ENCODE measurements around the gene NUP85. TPM values are rescaled to one million over a fixed set of nuclear protein-coding genes. Genes with fewer than 3 reads are reported as not detected.

Gene NUP85
- total RNA-seq, 2 donors from 2014 or later = 10.3 to 14.3 TPM

- no peak for DNase-seq (ENCODE audit: low spot score)
Observed at GRCh38 chr17:75208161-75208560, 2.7 kb downstream of the NUP85 start.

GRCh38 chr17:75209061-75209460 is 3.6 kb downstream of the NUP85 start:
- no peak overlapping the region for H3K4me3 ChIP-seq
- H3K27ac ChIP-seq = no peak overlapping the region
- no peaks in the 10 kb centered on the region for H3K9me3 ChIP-seq
- H3K4me1 ChIP-seq = peaks cover 0 to 20% of the 10 kb centered on the region in 2 donors
- TF ChIP-seq CTCF (IDR thresholded peaks at IDR 0.05) = no peak
- H3K27me3 ChIP-seq = no peaks in the 10 kb centered on the region
- H3K36me3 ChIP-seq = peaks cover 33% of the 10 kb centered on the region
- DNase-seq (ENCODE audit: low spot score) = no peak

More at GRCh38 chr17:75208161-75208560, 2.7 kb downstream of the NUP85 start:
- Histone ChIP-seq H3K4me3 (no peak overlapping the region), H3K4me1 (peaks cover 0 to 20% of the 10 kb centered on the region in 2 donors), H3K27me3 (no peaks in the 10 kb centered on the region), H3K9me3 (no peaks in the 10 kb centered on the region), H3K36me3 (peaks cover 25% of the 10 kb centered on the region), H3K27ac (no peak overlapping the region)
- no peak for TF ChIP-seq CTCF (IDR thresholded peaks at IDR 0.05)

GRCh38 chr17:75218131-75218530 is 12.7 kb downstream of the NUP85 start:
- no peak for DNase-seq (ENCODE audit: low spot score)
- Histone ChIP-seq H3K36me3 (peaks cover 79% of the 10 kb centered on the region), H3K4me3 (no peak overlapping the region), H3K9me3 (no peaks in the 10 kb centered on the region), H3K27me3 (no peaks in the 10 kb centered on the region), H3K27ac (no peak overlapping the region), H3K4me1 (no peaks in the 10 kb centered on the region)
- TF ChIP-seq CTCF (IDR thresholded peaks at IDR 0.05) = no peak

GRCh38 chr17:75219815-75220214 is 14.3 kb downstream of the NUP85 start:
- no peak overlapping the region for H3K27ac ChIP-seq
- no peak for DNase-seq (ENCODE audit: low spot score)
- H3K27me3 ChIP-seq = no peaks in the 10 kb centered on the region
- H3K4me3 ChIP-seq = no peak overlapping the region
- H3K9me3 ChIP-seq = no peaks in the 10 kb centered on the region
- H3K4me1 ChIP-seq = no peaks in the 10 kb centered on the region
- no peak for TF ChIP-seq CTCF (IDR thresholded peaks at IDR 0.05)
- H3K36me3 ChIP-seq = peaks cover 72% of the 10 kb centered on the region

- no peaks in the 10 kb centered on the region for H3K27me3 ChIP-seq
- H3K27ac ChIP-seq = no peak overlapping the region
- H3K4me3 ChIP-seq = no peak overlapping the region
- no peak for TF ChIP-seq CTCF (IDR thresholded peaks at IDR 0.05)
- H3K4me1 ChIP-seq = no peaks in the 10 kb centered on the region
- peaks cover 66% of the 10 kb centered on the region for H3K36me3 ChIP-seq
- DNase-seq (ENCODE audit: low spot score) = no peak
- H3K9me3 ChIP-seq = no peaks in the 10 kb centered on the region
Observed at GRCh38 chr17:75225016-75225415, 19.5 kb downstream of the NUP85 start.

GRCh38 chr17:75227729-75228128 is 22.2 kb downstream of the NUP85 start:
- Histone ChIP-seq H3K27me3 (no peaks in the 10 kb centered on the region), H3K9me3 (no peaks in the 10 kb centered on the region), H3K4me1 (no peaks in the 10 kb centered on the region), H3K27ac (no peak overlapping the region), H3K36me3 (peaks cover 74% of the 10 kb centered on the region), H3K4me3 (no peak overlapping the region)
- DNase-seq (ENCODE audit: low spot score) = no peak
- TF ChIP-seq CTCF (IDR thresholded peaks at IDR 0.05) = no peak
